GM12873 (cell line): ENCODE data around the gene DENND1B.

Experiments
- CTCF ChIP-seq: IDR thresholded peaks from 2 replicates; pipeline ENCODE4 v1.5.1; 2012; ENCODE audit warnings: low read depth, mild to moderate bottlenecking, moderate library complexity, low read length, control low read depth; ENCODE audit not compliant: insufficient read depth; ENCODE audit errors: missing control alignments

DENND1B gene

GRCh38 chr1:197659171-197659570 is 116.1 kb downstream of the DENND1B start:
- TF ChIP-seq CTCF: no peak

- TF ChIP-seq CTCF: no peak
Measured at GRCh38 chr1:197649188-197649587, 126.1 kb downstream of the DENND1B start.

GRCh38 chr1:197638316-197638715 is 137.0 kb downstream of the DENND1B start:
- no peak for TF ChIP-seq CTCF

- no peak for TF ChIP-seq CTCF
Measured at GRCh38 chr1:197637406-197637805, 137.9 kb downstream of the DENND1B start.

- TF ChIP-seq CTCF: no peak
Measured at GRCh38 chr1:197633447-197634078, 141.7 kb downstream of the DENND1B start.

- TF ChIP-seq CTCF: no peak
Measured at GRCh38 chr1:197632651-197633050, 142.6 kb downstream of the DENND1B start.

- TF ChIP-seq CTCF: no peak
Measured at GRCh38 chr1:197632005-197632404, 143.3 kb downstream of the DENND1B start.
